CD4-positive, CD25-positive, alpha-beta regulatory T cell (primary cell): ENCODE results near the gene NKAPL. TPM values are rescaled to one million over a fixed set of nuclear protein-coding genes. Genes with fewer than 3 reads are reported as not detected.
"Not testable (repeated sequence)": the region's sequence is repeated elsewhere in the genome, so short reads cannot be mapped to it uniquely, and the experiment has no call there.

Experiments used
- ATAC-seq, 2 donors: fragments of 150-1000 bp; cut with Tn5 transposase; one replicate each; pipeline ENCODE4 v1.10.0; 2021; ENCODE audit warnings: low read depth in 2 of 2, moderate number of reproducible peaks in 2 of 2, moderate library complexity in 1 of 2
- DNase-seq, 3 donors: peaks; one replicate each; pipeline versions ENCODE4 v3.0.0 to v3.0.0-alpha.2; 2012 to 2022; ENCODE audit warnings: mixed read lengths in 1 of 3
- H3K27ac ChIP-seq: one replicate; pipeline ENCODE4 v1.7.0; 2013; ENCODE audit warnings: mild to moderate bottlenecking, low read length; ENCODE audit not compliant: insufficient read depth, poor library complexity, severe bottlenecking
- H3K27me3 ChIP-seq: one replicate; pipeline ENCODE4 v1.7.0; 2013; ENCODE audit warnings: low read length; ENCODE audit not compliant: control insufficient read depth, insufficient read depth
- H3K36me3 ChIP-seq: one replicate; pipeline ENCODE4 v1.7.0; 2013; ENCODE audit warnings: mild to moderate bottlenecking, low read length, moderate library complexity; ENCODE audit not compliant: control insufficient read depth, insufficient read depth
- H3K4me1 ChIP-seq: 2 replicates; pipeline ENCODE4 v1.7.0; 2013; ENCODE audit warnings: mild to moderate bottlenecking, low read length; ENCODE audit not compliant: insufficient read depth, control insufficient read depth, poor library complexity, severe bottlenecking
- H3K4me3 ChIP-seq: one replicate; pipeline ENCODE4 v1.7.0; 2013; ENCODE audit warnings: low read depth, mild to moderate bottlenecking, low read length, moderate library complexity
- H3K9me3 ChIP-seq, 2 experiments: 1 replicate in 1 of 2; 2 replicates in 1 of 2; pipeline ENCODE4 v1.7.0; 2013; ENCODE audit warnings: low read length in 2 of 2, mild to moderate bottlenecking in 1 of 2, moderate library complexity in 1 of 2; ENCODE audit not compliant: control insufficient read depth in 2 of 2
- H3K27ac Mint-ChIP-seq, 3 donors: one replicate each; pipeline ENCODE4 v1.8.0; 2020 to 2022; ENCODE audit warnings: mild to moderate bottlenecking in 3 of 3, mixed read lengths in 3 of 3, moderate library complexity in 2 of 3
- H3K27me3 Mint-ChIP-seq: one replicate; pipeline ENCODE4 v1.8.0; 2022; ENCODE audit warnings: mild to moderate bottlenecking, mixed read lengths
- H3K36me3 Mint-ChIP-seq: one replicate; pipeline ENCODE4 v1.8.0; 2020; ENCODE audit warnings: mixed read lengths
- H3K4me1 Mint-ChIP-seq, 4 donors: one replicate each; pipeline ENCODE4 v1.8.0; 2020 to 2022; ENCODE audit warnings: mixed read lengths in 4 of 4, mild to moderate bottlenecking in 1 of 4
- H3K4me3 Mint-ChIP-seq, 4 donors: one replicate each; pipeline ENCODE4 v1.8.0; 2020 to 2022; ENCODE audit warnings: mild to moderate bottlenecking in 4 of 4, mixed read lengths in 4 of 4, moderate library complexity in 3 of 4
- H3K9me3 Mint-ChIP-seq, 7 donors: one replicate each; pipeline ENCODE4 v1.8.0; 2020 to 2022; ENCODE audit warnings: mixed read lengths in 7 of 7, mild to moderate bottlenecking in 3 of 7, moderate library complexity in 2 of 7
- polyA plus RNA-seq, 4 donors: library from polyadenylated mRNA; unstranded; fragments of 300-500 nt; fragmentation: Illumina TruSeq; gene quantifications; one replicate each; pipeline ENCODE4 v1.2.3, GENCODE V29; 2021
- total RNA-seq: library from RNA; stranded (reverse); gene quantifications from one replicate; pipeline ENCODE4 v1.2.3, GENCODE V29; 2022

NKAPL gene
- total and polyA plus RNA-seq, 5 donors from 2014 or later = 0.14 to 0.30 TPM; not detected in 3

- Mint-ChIP-seq H3K4me1 (peaks cover 0 to 11% (median 9%) of the 10 kb centered on the region in 4 donors), H3K9me3 (peaks cover 0 to 13% (median 0%) of the 10 kb centered on the region in 7 donors), H3K27ac (no peak overlapping the region), H3K4me3 (no peak overlapping the region), H3K36me3 (peaks cover 15% of the 10 kb centered on the region), H3K27me3 (peaks cover 33% of the 10 kb centered on the region)
- Histone ChIP-seq H3K27ac (no peak overlapping the region), H3K4me3 (no peak overlapping the region), H3K4me1 (peaks cover 11% of the 10 kb centered on the region), H3K36me3 (no peaks in the 10 kb centered on the region), H3K27me3 (peaks cover 11% of the 10 kb centered on the region), H3K9me3 (no peaks in the 10 kb centered on the region)
- ATAC-seq (no peak), DNase-seq (no peak)
Observed at GRCh38 chr6:28282926-28283325, 23.8 kb downstream of the NKAPL start.

DNA sequence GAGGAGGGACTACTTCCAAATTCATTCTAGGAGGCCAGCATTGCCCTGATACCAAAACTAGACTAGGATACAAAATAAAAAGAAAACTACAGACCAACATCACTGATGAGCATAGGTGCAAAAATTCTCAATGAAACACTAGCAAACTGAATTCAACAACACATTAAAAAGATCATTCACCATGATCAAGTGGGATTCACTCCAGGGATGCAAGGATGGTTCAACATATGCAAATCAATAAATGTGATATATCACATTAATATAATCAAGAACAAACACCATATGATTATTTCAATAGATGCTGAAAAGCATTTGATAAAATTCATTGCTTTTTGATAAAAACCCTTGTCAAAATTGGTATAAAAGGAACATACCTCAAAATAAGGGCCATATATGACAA lies 32.5 kb downstream of the NKAPL start:
- DNase-seq (no peak), ATAC-seq (no peak)
- H3K27me3 Mint-ChIP-seq = peaks cover 15% of the 10 kb centered on the region
- no peaks in the 10 kb centered on the region for H3K36me3 ChIP-seq
- H3K4me3 Mint-ChIP-seq = no peak overlapping the region
- peaks cover 9% of the 10 kb centered on the region for H3K36me3 Mint-ChIP-seq
- H3K27ac Mint-ChIP-seq = no peak overlapping the region
- no peaks in the 10 kb centered on the region for H3K4me1 ChIP-seq
- no peaks in the 10 kb centered on the region for H3K9me3 ChIP-seq
- H3K27ac ChIP-seq = no peak overlapping the region
- no peaks in the 10 kb centered on the region for H3K4me1 Mint-ChIP-seq
- H3K27me3 ChIP-seq = no peaks in the 10 kb centered on the region
- no peak overlapping the region for H3K4me3 ChIP-seq
- H3K9me3 Mint-ChIP-seq = peaks cover 0 to 5% (median 0%) of the 10 kb centered on the region in 7 donors

DNA sequence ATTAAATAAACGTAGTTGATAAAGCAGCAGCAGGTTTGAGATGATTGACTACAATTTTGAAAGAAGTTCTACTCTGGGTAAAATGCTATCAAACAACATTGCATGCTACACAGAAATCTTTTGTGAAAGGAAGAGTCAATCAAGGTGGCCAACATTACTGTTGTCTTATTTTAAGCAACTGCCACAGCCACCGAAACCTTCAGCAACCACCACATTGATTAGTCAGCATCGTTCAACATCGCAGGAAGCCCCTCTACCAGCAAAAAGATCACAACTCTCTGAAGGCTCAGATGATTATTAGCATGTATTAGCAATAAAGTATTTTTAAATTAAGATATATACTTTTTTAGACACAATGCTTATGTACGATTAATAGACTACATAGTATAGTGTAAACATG lies 36.2 kb downstream of the NKAPL start:
- peaks cover 0 to 5% (median 0%) of the 10 kb centered on the region in 7 donors for H3K9me3 Mint-ChIP-seq
- H3K4me1 Mint-ChIP-seq = no peaks in the 10 kb centered on the region
- no peaks in the 10 kb centered on the region for H3K36me3 ChIP-seq
- H3K36me3 Mint-ChIP-seq = peaks cover 3% of the 10 kb centered on the region
- no peak overlapping the region for H3K27ac Mint-ChIP-seq
- H3K9me3 ChIP-seq = no peaks in the 10 kb centered on the region
- no peaks in the 10 kb centered on the region for H3K27me3 ChIP-seq
- ATAC-seq (no peak), DNase-seq (no peak)
- H3K4me3 ChIP-seq = no peak overlapping the region
- no peak overlapping the region for H3K27ac ChIP-seq
- no peak overlapping the region for H3K4me3 Mint-ChIP-seq
- H3K27me3 Mint-ChIP-seq = peaks cover 4% of the 10 kb centered on the region
- H3K4me1 ChIP-seq = no peaks in the 10 kb centered on the region

DNA sequence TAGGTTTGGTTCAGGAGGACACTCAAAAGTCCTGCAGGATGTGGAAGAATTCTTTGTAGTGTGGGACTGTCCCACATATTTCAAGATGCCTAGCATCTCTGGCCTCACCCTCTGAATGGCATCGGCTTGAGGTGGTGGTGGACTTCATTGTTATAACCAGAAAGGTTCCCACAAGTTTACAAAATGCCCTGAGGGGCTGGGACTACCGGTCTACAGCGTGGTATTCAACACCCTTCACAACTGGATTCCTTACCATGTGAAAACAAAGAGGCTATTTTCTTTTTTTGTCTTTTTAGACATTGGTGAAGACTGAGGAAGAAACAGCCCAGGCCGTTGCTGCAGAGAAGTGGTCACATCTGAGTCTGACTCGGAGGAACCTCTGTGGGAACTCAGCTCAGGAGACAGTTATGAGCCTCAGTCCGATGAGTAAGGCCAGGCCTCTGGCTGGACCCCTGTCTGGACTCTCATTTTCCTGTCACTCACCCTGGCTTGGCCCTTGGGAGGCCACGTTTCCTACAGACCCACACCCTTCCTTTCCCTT lies 37.5 kb downstream of the NKAPL start:
- Histone ChIP-seq H3K27me3 (no peaks in the 10 kb centered on the region), H3K4me3 (no peak overlapping the region), H3K9me3 (no peaks in the 10 kb centered on the region), H3K4me1 (no peaks in the 10 kb centered on the region), H3K27ac (no peak overlapping the region), H3K36me3 (no peaks in the 10 kb centered on the region)
- Mint-ChIP-seq H3K4me1 (no peaks in the 10 kb centered on the region), H3K27ac (no peak overlapping the region), H3K9me3 (peaks cover 0 to 4% (median 0%) of the 10 kb centered on the region in 7 donors), H3K4me3 (no peak overlapping the region), H3K36me3 (peaks cover 3% of the 10 kb centered on the region), H3K27me3 (peaks cover 4% of the 10 kb centered on the region)
- no peak for ATAC-seq
- DNase-seq = no peak

- H3K4me3 Mint-ChIP-seq = peak overlapping the region; percentile 2 to 69 (median 43)
- ATAC-seq (peak; percentile 52 to 65), DNase-seq (peak in 2 of 3 donors; percentile 3 to 67)
- H3K9me3 ChIP-seq = no peaks in the 10 kb centered on the region
- peaks cover 6% of the 10 kb centered on the region for H3K27me3 Mint-ChIP-seq
- H3K27ac ChIP-seq = peak overlapping the region; percentile 52
- peaks cover 4 to 17% (median 11%) of the 10 kb centered on the region in 4 donors for H3K4me1 Mint-ChIP-seq
- H3K36me3 ChIP-seq = no peaks in the 10 kb centered on the region
- no peaks in the 10 kb centered on the region for H3K36me3 Mint-ChIP-seq
- H3K4me1 ChIP-seq = peaks cover 9% of the 10 kb centered on the region
- no peaks in the 10 kb centered on the region for H3K27me3 ChIP-seq
- H3K9me3 Mint-ChIP-seq = peaks cover 0 to 5% (median 0%) of the 10 kb centered on the region in 7 donors
- H3K27ac Mint-ChIP-seq = peak overlapping the region in 2 of 3 donors; percentile 19 to 23
- peak overlapping the region; percentile 77 for H3K4me3 ChIP-seq
Observed at GRCh38 chr6:28303570-28303969, 44.5 kb downstream of the NKAPL start.

DNA sequence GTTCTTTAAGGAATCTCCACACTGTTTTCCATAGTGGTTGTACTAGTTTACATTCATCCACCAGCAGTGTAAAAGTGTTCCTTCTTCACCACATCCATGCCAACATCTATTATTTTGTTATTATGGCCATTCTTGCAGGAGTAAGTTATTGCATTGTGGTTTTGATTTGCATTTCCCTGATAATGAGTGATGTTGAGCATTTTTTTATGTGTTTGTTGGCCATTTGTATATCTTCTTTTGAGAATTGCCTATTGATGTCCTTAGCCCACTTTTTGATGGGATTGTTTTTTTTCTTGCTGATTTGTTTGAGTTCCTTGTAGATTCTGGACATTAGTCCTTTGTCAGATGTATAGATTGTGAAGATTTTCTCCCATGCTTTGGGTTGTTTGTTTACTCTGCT lies 47.3 kb downstream of the NKAPL start:
- not testable (repeated sequence) for H3K4me3 ChIP-seq, ATAC-seq, H3K4me1 ChIP-seq, H3K27me3 ChIP-seq, H3K4me3 Mint-ChIP-seq, DNase-seq, H3K27ac Mint-ChIP-seq, H3K9me3 ChIP-seq, H3K27ac ChIP-seq, H3K36me3 Mint-ChIP-seq, H3K9me3 Mint-ChIP-seq, H3K36me3 ChIP-seq
- H3K4me1 Mint-ChIP-seq = peaks cover 4 to 17% (median 11%) of the 10 kb centered on the region in 4 donors
- peaks cover 30% of the 10 kb centered on the region for H3K27me3 Mint-ChIP-seq

Other genes starting within 250 kb of the NKAPL start
- 4.3 TPM for gene ZNF165, start 178.7 kb upstream of the NKAPL start, total RNA-seq
- gene ZNF165, start 178.7 kb upstream of the NKAPL start, polyA plus RNA-seq = under 1 TPM in 3 of 4 donors, not detected in 1; 0.24 to 0.57 (median 0.40) TPM
- 8.0 TPM for gene ZSCAN16, start 134.7 kb upstream of the NKAPL start, total RNA-seq
- gene ZSCAN16, start 134.7 kb upstream of the NKAPL start, polyA plus RNA-seq = 10 to 100 TPM; 11.5 to 26.5 (median 14.5) TPM
- gene ZKSCAN8, start 117.4 kb upstream of the NKAPL start, total RNA-seq = 27.4 TPM
- 1 to 10 TPM in 3 of 4 donors, under 1 TPM in 1; 0.78 to 4.1 (median 1.6) TPM for gene ZKSCAN8, start 117.4 kb upstream of the NKAPL start, polyA plus RNA-seq
- gene ZSCAN9, start 34.0 kb upstream of the NKAPL start, total RNA-seq = 0.91 TPM
- 1 to 10 TPM; 2.4 to 6.4 (median 3.7) TPM for gene ZSCAN9, start 34.0 kb upstream of the NKAPL start, polyA plus RNA-seq
- gene ZKSCAN4, start 7.0 kb upstream of the NKAPL start, total RNA-seq = 2.1 TPM
- gene ZKSCAN4, start 7.0 kb upstream of the NKAPL start, polyA plus RNA-seq = 1 to 10 TPM; 2.1 to 6.3 (median 3.4) TPM
- gene ZSCAN26, start 7.8 kb downstream of the NKAPL start, total RNA-seq = 9.6 TPM
- gene ZSCAN26, start 7.8 kb downstream of the NKAPL start, polyA plus RNA-seq = 10 to 100 TPM; 14.9 to 19.1 (median 17.7) TPM
- 1.0 TPM for gene PGBD1, start 22.3 kb downstream of the NKAPL start, total RNA-seq
- gene PGBD1, start 22.3 kb downstream of the NKAPL start, polyA plus RNA-seq = under 1 TPM; 0.09 to 0.55 (median 0.36) TPM
- gene ZSCAN31, start 76.9 kb downstream of the NKAPL start, total RNA-seq = 0.52 TPM
- under 1 TPM in 1 of 4 donors, not detected in 3; 0.34 TPM for gene ZSCAN31, start 76.9 kb downstream of the NKAPL start, polyA plus RNA-seq
- gene ZKSCAN3, start 90.7 kb downstream of the NKAPL start, total RNA-seq = 2.3 TPM
- 1 to 10 TPM; 1.5 to 3.6 (median 3.1) TPM for gene ZKSCAN3, start 90.7 kb downstream of the NKAPL start, polyA plus RNA-seq
- 2.7 TPM for gene ZSCAN12, start 140.4 kb downstream of the NKAPL start, total RNA-seq
- 1 to 10 TPM; 1.2 to 2.2 (median 1.7) TPM for gene ZSCAN12, start 140.4 kb downstream of the NKAPL start, polyA plus RNA-seq
- gene ZSCAN23, start 184.2 kb downstream of the NKAPL start, total RNA-seq = 0.69 TPM
- gene ZSCAN23, start 184.2 kb downstream of the NKAPL start, polyA plus RNA-seq = under 1 TPM in 2 of 4 donors, not detected in 2; 0.09 to 0.13 TPM